Measurements from ENCODE around the gene DIDO1.

GRCh38 chr20:62831361-62831788, 94.9 kb downstream of the DIDO1 start:
- TF ChIP-seq CTCF (IDR thresholded peaks at IDR 0.05): no peak
- TF ChIP-seq POLR2A (IDR thresholded peaks at IDR 0.05): no peak
- peak; percentile 50 for TF ChIP-seq POLR2AphosphoS5 (IDR thresholded peaks at IDR 0.05)
